Measurements from ENCODE around the gene NAPEPLD.
A peak's percentile ranks its signal among the peaks of the same experiment; 100 is the strongest.

The NAPEPLD gene

DNA sequence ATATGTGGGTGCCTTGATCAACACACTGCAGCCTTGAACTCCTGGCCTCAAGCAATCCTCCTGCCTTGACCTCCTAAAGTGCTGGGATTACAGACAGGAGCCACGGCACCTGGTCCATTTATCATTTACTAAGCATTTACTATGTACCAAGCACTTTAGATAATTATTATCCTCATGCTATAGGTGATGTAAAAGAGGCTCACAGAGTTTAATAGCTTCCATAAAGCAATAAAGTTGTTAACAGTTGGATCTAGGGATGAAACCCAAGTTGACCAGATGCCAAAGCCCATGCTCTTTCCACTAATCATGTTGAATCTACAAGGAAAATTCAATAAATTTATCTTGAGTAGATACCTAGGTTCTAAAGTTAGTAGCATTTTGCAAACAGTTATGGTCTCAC is 5.0 kb downstream of the NAPEPLD start:
- DNase-seq (ENCODE audit: low spot score): no peak

GRCh38 chr7:103142494-103142893 is 6.4 kb downstream of the NAPEPLD start:
- no peak for DNase-seq (ENCODE audit: low spot score)

GRCh38 chr7:103141753-103142404 is 7.0 kb downstream of the NAPEPLD start:
- no peak for DNase-seq (ENCODE audit: low spot score)

GRCh38 chr7:103140685-103141084 is 8.2 kb downstream of the NAPEPLD start:
- DNase-seq (ENCODE audit: low spot score): no peak

GRCh38 chr7:103140061-103140460 is 8.8 kb downstream of the NAPEPLD start:
- DNase-seq (ENCODE audit: low spot score): no peak

GRCh38 chr7:103134836-103135554 is 13.9 kb downstream of the NAPEPLD start:
- DNase-seq (ENCODE audit: low spot score): no peak

- DNase-seq (ENCODE audit: low spot score): no peak
Measured at GRCh38 chr7:103132995-103133688, 15.8 kb downstream of the NAPEPLD start.

DNA sequence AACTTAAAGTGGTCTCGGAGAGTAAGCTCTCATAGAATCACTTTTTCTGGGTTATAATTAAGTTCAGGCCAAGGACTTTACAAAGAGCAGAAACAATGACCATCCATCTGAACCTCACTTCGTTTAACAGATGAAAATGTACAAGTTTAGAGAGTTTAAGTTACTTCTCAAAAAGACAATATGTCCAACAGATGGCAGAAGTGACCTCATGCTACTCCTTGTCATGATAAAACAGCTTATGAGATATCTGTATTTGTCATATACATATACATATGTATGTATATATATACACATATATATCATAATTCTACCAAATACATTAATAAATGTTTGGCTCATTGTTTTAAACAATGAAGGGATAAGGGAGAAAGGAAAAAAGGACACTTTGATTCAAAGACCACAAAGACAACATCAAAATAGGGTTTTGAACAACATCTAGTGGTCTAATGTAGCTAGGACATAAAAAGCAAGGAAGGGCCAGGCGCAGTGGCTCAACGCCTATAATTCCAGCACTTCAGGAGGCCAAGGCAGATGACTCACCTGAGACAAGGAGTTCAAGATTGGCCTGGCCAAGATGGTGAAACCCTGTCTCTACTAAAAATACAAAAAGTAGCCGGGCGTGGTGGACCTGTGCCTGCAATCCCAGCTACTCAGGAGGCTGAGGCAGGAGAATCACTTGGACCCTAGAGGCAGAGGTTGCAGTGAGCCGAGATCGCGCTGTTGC is 17.8 kb downstream of the NAPEPLD start:
- no peak for DNase-seq (ENCODE audit: low spot score)

- no peak for DNase-seq (ENCODE audit: low spot score)
Measured at GRCh38 chr7:103129702-103130549, 19.0 kb downstream of the NAPEPLD start.

GRCh38 chr7:103127006-103127405 is 21.9 kb downstream of the NAPEPLD start:
- no peak for DNase-seq (ENCODE audit: low spot score)

DNA sequence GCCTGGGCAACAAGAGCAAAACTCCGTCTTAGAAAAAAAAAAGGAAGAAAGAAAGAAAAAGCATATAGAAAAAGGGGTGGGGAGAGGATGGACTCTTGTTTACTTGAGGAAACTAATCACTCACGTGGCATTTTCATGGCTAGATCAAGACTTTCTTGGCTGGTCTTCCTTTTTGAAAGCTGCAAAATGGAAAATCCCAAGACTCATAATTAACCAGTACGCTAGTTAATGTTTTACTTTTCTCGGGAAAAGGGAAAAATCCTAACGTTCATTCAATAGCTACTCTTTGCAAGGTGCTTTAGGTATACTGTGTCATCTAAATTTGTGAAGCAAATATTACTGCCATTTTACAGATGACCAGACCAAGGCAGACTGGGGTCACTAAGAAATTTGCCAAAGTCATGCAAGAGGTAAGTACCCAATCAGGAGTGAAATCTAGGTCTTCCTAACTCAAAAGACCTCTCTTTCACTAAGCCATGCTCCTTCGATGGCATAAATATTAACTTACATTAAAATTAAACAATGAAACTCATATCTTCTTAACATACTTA is 24.4 kb downstream of the NAPEPLD start:
- no peak for DNase-seq (ENCODE audit: low spot score)

DNA sequence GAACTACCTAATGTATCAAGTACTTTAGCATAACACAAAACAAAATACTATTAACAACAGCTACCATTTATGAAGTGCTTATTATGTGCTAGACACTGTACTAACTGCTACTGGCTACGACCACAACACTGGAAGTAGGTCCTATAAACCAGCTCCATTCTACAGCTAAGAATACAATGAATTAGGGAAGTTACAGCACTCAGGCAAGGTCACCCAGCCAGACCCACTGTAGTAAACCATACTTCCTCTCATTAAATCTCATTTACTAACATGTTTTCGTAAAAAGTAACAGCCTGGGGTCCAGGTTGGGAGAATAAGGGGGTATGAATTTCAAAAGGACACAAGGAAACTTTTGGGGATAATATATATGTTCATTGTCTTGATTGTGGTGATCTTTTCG is 25.4 kb downstream of the NAPEPLD start:
- DNase-seq (ENCODE audit: low spot score): no peak

- DNase-seq (ENCODE audit: low spot score): no peak
Measured at GRCh38 chr7:103121641-103122040, 27.3 kb downstream of the NAPEPLD start.

- DNase-seq (ENCODE audit: low spot score): no peak
Measured at GRCh38 chr7:103120362-103120761, 28.5 kb downstream of the NAPEPLD start.

DNA sequence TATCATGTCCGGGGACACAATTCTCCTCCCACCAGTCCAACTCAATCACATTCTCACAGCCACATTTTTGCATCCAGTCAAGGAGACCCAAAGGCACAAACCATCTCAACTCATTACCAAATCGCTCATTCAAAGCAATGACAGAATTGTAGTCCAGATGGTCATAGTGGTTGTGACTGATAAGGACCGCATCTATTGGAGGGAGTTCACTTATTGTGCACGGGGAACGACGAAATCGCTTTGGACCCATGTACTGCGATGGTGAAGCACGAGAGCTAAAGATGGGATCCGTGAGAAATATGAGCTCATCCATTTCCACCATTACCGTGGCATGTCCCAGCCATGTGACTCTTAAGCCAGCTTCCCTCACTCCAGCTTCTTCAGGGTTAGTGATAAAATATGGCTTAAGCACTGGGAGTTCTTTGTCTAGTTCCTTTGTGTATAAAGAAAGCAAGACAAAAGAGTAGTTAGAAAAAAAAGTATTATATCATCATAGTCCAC is 29.1 kb downstream of the NAPEPLD start:
- DNase-seq (ENCODE audit: low spot score): no peak

GRCh38 chr7:103117465-103117864 is 31.4 kb downstream of the NAPEPLD start:
- no peak for DNase-seq (ENCODE audit: low spot score)

DNA sequence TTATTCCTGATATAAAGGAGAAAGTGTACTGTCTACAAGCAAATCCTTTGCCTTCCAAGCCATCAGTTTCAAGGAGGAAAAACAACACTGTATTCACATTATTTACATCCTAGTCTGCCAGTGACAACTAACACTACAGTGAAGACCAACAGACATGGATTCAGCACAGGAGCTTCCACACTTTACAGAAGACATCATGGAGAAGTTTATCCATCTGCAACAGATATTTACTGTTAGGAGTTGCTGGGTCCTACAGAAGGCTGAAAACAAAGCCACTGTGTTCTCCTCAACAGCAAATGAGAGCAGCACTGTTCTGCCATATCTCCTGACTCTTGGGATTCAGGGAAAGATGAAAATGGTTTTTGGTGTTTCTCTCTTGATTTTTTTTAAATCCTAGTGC is 31.9 kb downstream of the NAPEPLD start:
- no peak for DNase-seq (ENCODE audit: low spot score)

DNA sequence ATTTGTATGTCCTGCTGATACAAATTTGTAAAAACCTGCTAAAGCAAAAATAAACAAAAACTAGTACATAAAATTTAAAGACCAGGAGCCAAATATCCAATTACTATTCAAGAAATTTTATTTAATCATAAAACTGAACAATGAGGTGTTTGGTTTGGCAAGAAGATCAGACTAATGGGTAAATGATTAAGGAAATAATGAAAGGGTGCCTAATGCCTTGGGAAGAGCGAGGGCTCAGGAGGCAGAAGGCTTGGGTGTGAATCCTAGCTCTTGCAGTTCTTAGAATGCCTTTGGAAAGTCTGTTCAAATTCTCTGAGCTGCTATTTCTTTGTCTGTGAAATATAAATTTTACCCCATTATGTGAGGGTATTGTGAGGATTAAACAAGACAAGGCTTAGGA is 32.4 kb downstream of the NAPEPLD start:
- no peak for DNase-seq (ENCODE audit: low spot score)

GRCh38 chr7:103115771-103116170 is 33.1 kb downstream of the NAPEPLD start:
- no peak for DNase-seq (ENCODE audit: low spot score)

GRCh38 chr7:103114576-103115008 is 34.3 kb downstream of the NAPEPLD start:
- DNase-seq (ENCODE audit: low spot score): no peak

DNA sequence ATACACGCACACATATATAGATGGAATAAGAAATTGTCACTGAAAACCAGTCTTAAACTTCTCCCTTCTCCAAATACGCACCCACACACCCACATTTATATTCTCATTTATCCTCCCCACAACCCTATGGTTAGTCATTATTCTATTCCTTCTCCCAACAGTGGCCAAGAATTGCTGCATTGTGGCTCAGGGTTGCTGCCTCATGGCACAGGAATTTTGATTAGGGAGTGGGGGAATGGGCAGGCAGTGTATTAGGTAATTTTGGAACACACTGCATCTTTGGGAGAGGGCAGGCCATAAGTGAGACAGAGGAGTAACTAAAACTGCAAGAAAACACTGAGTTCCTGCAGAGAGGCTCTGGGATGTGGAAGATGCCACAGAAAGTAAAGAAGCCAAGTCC is 35.7 kb downstream of the NAPEPLD start:
- peak; percentile 55 for DNase-seq (ENCODE audit: low spot score)

Measured in RKO (cell line).